ENCODE data around the gene ANG. TPM values are rescaled to one million over a fixed set of nuclear protein-coding genes. Genes with fewer than 3 reads are reported as not detected.

ANG gene
- total RNA-seq, 1 experiment from 2014 or later = 5.8 TPM

Other genes with a start within 250 kb of the ANG start
- gene OSGEP, start 234.0 kb upstream of the ANG start, total RNA-seq (2021; ENCODE audit: unreplicated experiment) = 21.8 TPM
- 235 TPM for gene APEX1, start 233.5 kb upstream of the ANG start, total RNA-seq (2021; ENCODE audit: unreplicated experiment)
- gene PIP4P1, start 227.3 kb upstream of the ANG start, total RNA-seq (2021; ENCODE audit: unreplicated experiment) = 35.4 TPM
- gene PNP, start 219.4 kb upstream of the ANG start, total RNA-seq (2021; ENCODE audit: unreplicated experiment) = 63.0 TPM
- gene RNASE10, start 183.2 kb upstream of the ANG start, total RNA-seq (2021; ENCODE audit: unreplicated experiment) = 0.39 TPM
- gene RNASE9, start 127.7 kb upstream of the ANG start, total RNA-seq (2021; ENCODE audit: unreplicated experiment) = not detected
- gene RNASE11, start 100.8 kb upstream of the ANG start, total RNA-seq (2021; ENCODE audit: unreplicated experiment) = not detected
- gene RNASE12, start 97.4 kb upstream of the ANG start, total RNA-seq (2021; ENCODE audit: unreplicated experiment) = not detected
- gene OR6S1, start 47.1 kb upstream of the ANG start, total RNA-seq (2021; ENCODE audit: unreplicated experiment) = not detected
- 3.9 TPM for gene RNASE4, start 4.2 kb upstream of the ANG start, total RNA-seq (2021; ENCODE audit: unreplicated experiment)
- not detected for gene EDDM3A, start 57.1 kb downstream of the ANG start, total RNA-seq (2021; ENCODE audit: unreplicated experiment)
- gene EDDM3B, start 79.6 kb downstream of the ANG start, total RNA-seq (2021; ENCODE audit: unreplicated experiment) = not detected
- not detected for gene RNASE6, start 92.5 kb downstream of the ANG start, total RNA-seq (2021; ENCODE audit: unreplicated experiment)
- gene RNASE1, start 114.1 kb downstream of the ANG start, total RNA-seq (2021; ENCODE audit: unreplicated experiment) = 3.3 TPM
- gene RNASE3, start 202.6 kb downstream of the ANG start, total RNA-seq (2021; ENCODE audit: unreplicated experiment) = not detected